AG04449 (cell line): ENCODE data around the gene TRMT44.

Experiments used
- CTCF ChIA-PET: fragments of 350-600 bp; formaldehyde crosslinking; extraction: SDS; loops from one replicate; lab custom pipeline; 2021; ENCODE audit warnings: antibody characterized with exemption; lab: Yijun Ruan, JAX
- POLR2A ChIA-PET: fragments of 400-600, 350-600 bp; formaldehyde crosslinking; extraction: SDS; loops from one replicate; lab custom pipeline; 2020; ENCODE audit warnings: antibody characterized with exemption, inconsistent platforms; lab: Yijun Ruan, JAX
- DNase-seq: peaks from one replicate; pipeline ENCODE4 v3.0.0-alpha.2; 2010; ENCODE audit warnings: low read depth, low spot score
- H3K4me3 ChIP-seq: 2 replicates; pipeline ENCODE4 v1.5.1; 2011; ENCODE audit warnings: low read depth, mild to moderate bottlenecking, control low read depth, low read length
- TF ChIP-seq, protein P1 (sequence below): IDR thresholded peaks from one replicate; pipeline ENCODE4 v1.5.1; 2011; ENCODE audit warnings: mild to moderate bottlenecking, moderate library complexity, low read length, control low read depth, inconsistent platforms; ENCODE audit not compliant: insufficient read depth; ENCODE audit errors: missing control alignments

TRMT44 gene

DNA sequence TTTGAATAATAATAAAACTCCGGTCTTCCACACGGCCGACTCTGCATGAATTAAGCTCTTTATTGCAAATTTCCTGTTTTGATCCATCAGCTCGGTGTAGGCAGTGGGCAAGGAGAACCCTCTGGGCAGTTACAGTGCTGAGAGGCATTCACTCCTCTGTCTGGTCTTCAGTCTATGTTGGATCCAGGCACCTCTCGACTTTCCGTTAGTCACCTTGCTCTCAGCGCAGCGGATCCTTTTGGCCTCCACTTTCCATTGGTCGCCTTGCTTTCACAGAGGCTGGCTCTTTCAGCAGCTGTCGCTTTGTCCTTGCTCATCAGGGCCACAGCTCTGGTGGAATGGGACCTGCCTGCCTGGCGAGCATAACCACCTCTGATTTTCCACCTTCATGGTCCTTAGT is 52.9 kb downstream of the TRMT44 start:
- TF ChIP-seq, protein P1, sequence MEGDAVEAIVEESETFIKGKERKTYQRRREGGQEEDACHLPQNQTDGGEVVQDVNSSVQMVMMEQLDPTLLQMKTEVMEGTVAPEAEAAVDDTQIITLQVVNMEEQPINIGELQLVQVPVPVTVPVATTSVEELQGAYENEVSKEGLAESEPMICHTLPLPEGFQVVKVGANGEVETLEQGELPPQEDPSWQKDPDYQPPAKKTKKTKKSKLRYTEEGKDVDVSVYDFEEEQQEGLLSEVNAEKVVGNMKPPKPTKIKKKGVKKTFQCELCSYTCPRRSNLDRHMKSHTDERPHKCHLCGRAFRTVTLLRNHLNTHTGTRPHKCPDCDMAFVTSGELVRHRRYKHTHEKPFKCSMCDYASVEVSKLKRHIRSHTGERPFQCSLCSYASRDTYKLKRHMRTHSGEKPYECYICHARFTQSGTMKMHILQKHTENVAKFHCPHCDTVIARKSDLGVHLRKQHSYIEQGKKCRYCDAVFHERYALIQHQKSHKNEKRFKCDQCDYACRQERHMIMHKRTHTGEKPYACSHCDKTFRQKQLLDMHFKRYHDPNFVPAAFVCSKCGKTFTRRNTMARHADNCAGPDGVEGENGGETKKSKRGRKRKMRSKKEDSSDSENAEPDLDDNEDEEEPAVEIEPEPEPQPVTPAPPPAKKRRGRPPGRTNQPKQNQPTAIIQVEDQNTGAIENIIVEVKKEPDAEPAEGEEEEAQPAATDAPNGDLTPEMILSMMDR: no peak
- ChIA-PET POLR2A (no interaction called here), CTCF (interaction anchor here (1.5 to 2.0 kb wide), 2 partner anchors 25 to 33 kb away, joined by 3 to 13 read pairs; no protein-coding TSS in a partner anchor)
- DNase-seq: no peak
- H3K4me3 ChIP-seq: no peak overlapping the region

DNA sequence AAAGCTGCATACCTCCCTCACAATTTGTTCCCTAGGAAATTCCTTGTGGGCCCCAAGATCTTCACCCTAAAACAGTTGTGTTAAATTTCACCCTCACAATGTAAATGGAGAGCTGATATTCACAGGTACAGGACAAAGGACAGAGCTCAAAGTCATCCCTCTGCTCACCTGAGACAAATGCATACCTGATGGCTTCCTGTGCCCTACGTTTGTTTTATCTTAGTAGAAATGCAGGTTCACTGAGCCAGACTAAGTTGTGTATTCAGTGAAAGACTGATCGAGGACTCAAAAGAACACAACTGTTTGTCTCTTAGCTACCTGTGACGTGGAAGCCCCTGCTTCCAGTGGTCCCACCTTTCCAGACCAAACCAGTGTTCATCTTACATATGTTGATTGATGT is 53.6 kb downstream of the TRMT44 start:
- DNase-seq: no peak
- CTCF ChIA-PET: interaction anchor here (1.4 to 2.3 kb wide), 4 partner anchors 25 to 98 kb away, joined by 3 to 13 read pairs (median 6); partner anchors contain the start of gene CPZ
- TF ChIP-seq, protein P1: no peak
- POLR2A ChIA-PET: no interaction called here
- no peak overlapping the region for H3K4me3 ChIP-seq

DNA sequence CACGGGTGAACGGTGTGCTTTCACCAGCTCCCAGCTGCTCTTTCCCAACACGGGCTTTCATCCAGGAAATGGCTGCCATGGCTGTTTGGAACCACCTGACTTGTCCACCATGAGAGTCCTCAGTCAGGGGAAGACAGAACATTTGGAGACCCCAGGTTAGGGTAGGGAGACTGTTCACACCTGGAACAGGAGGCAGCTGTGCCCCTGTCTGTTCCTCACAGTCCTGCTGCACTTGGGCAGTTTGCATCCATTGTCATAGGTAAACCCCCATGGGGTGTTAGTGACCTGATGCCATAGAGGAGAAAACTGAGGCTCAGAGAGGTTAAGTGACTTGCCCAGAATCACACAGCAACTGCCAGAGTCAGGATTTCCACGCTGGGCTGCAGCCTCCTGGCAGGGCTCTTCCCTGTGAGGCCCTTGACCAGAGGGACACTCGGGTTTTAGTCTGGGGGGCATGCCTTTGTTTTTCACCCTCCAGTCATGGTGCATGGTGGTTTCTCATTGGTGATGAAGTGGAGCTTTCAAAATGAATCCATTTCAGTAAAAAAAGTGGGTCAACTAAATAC is 54.5 kb downstream of the TRMT44 start:
- no peak for DNase-seq

DNA sequence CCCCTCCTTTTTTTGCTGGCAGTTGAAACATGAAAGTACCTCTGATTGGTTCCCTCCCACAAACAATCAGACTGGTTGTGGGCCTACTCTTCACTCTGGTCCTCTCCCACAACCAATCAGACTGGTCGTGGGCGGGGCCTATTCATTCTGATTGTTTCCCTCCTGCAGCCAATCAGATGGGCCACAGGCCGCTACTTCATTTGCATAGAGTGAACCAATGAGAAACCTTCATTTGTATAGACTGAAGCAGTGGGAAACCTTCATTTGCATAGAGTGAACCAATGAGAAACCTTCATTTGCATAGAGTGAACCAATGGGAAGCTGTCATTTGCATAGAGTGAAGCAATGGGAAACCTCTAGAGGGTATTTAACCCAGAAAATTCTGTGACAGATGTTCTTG is 55.2 kb downstream of the TRMT44 start:
- no peak for DNase-seq

More for the DNA sequence above, 54.5 kb downstream of the TRMT44 start:
- TF ChIP-seq, protein P1: no peak
- CTCF ChIA-PET: interaction anchor here (1.4 to 2.3 kb wide), 2 partner anchors 27 to 97 kb away, joined by 3 to 9 read pairs; partner anchors contain the start of gene CPZ
- POLR2A ChIA-PET: no interaction called here
- H3K4me3 ChIP-seq: no peak overlapping the region

DNA sequence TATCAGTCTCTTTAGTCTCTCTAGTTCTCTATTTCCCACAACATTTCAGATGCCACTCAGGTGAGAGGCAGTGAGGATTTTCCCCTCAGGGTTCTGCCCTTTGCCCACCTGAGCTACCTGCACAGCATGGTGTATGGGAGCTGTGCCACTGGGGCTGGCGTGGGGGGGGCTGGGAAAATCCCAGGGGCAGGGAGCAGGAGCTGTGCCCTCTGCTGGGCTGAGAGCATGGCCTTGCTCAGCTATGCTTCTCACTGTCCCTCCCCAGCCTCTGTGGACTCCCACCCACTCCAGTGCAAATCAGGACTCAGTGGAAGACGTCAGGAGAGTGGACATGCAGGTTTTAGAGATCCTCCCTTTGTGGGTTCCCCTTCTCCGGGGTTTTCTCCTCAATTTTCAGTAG is 57.2 kb downstream of the TRMT44 start:
- POLR2A ChIA-PET: no interaction called here
- CTCF ChIA-PET: no interaction called here
- H3K4me3 ChIP-seq: no peak overlapping the region
- TF ChIP-seq, protein P1: no peak
- no peak for DNase-seq

More for the DNA sequence above, 55.2 kb downstream of the TRMT44 start:
- H3K4me3 ChIP-seq: no peak overlapping the region
- TF ChIP-seq, protein P1: no peak
- POLR2A ChIA-PET: no interaction called here
- CTCF ChIA-PET: interaction anchor here (1.4 to 2.3 kb wide), 2 partner anchors 28 to 96 kb away, joined by 3 to 9 read pairs; partner anchors contain the start of gene CPZ

DNA sequence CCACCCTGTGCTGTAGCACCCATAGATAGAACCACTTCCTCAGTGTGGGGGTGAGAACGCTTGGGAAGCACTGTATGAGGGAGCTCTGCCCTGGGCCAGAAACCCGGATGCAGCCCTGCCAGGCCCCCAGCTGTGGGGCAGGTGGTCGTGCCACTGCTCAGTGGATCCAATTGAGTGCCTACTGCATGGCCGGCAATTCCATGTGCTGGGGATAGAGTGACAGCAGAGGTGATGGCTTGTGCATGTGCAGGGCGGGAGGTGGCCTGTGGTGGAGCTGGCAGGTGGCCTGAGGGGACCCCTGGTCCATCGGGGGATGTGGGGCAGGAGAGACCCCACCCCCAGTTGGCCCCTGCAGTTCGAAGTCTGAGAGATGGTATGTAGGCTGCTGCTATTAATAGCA is 60.4 kb downstream of the TRMT44 start:
- CTCF ChIA-PET: interaction anchor here (1.6 kb wide), 1 partner anchor 9 kb away, joined by 3 read pairs; no protein-coding TSS in a partner anchor
- TF ChIP-seq, protein P1: no peak
- no peak overlapping the region for H3K4me3 ChIP-seq
- DNase-seq: no peak
- POLR2A ChIA-PET: no interaction called here
